Right renal cortex interstitium (tissue), 3 donors: Measurements from ENCODE around the gene USP37. TPM values are rescaled to one million over a fixed set of nuclear protein-coding genes. Genes with fewer than 3 reads are reported as not detected.
"Not testable (repeated sequence)": the region's sequence is repeated elsewhere in the genome, so short reads cannot be mapped to it uniquely, and the experiment has no call there.

Experiments
- DNase-seq, 3 donors: peaks; one replicate each; pipeline ENCODE4 v3.0.0-alpha.2; 2013; ENCODE audit warnings: low read depth in 3 of 3, low spot score in 2 of 3
- polyA plus RNA-seq, 3 donors: library from polyadenylated mRNA; unstranded; fragments of 120-200 nt; gene quantifications; one replicate each; pipeline ENCODE4 v1.2.1, GENCODE V29; 2013; ENCODE audit not compliant: insufficient read length in 3 of 3

The USP37 gene
- polyA plus RNA-seq, 3 donors: 16.2 to 22.0 (median 20.7) TPM

DNA sequence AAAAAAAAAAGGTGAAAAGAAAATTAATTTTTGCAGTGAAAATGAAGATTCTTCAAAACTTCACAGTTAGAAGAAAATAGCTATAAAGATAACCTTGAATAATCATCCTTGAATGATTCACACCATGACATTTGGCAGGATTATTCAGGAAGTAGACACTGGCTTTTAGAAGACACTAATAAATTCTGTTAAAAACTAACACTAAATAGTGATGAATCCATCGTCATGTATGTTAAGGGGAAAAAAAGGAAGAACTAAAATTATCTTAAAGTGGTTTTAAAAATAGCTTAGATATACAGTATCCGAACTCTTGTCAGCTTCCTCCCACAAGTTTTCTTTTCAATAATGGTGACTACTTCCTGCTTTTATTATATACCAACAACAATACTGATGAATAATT, 10.2 kb downstream of the USP37 start:
- no peak for DNase-seq

DNA sequence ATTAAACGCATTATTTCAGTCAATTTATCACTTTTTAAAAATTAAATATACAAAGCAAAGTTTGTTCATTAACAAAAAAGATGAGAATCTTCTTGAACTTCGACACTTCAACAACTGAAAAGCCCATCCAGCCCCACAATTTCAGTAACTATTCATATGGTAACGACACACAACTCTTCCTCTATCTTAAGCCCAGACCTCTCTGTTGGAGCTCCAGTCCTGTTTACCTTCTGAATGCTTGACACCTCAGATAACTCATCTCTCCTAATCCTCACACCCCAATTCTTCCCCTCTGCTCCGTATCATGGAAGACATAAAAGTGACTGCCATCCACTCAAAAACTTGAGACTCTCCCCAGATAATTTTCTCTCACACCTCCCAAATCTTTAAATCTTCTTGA, 12.6 kb downstream of the USP37 start:
- no peak for DNase-seq

- DNase-seq: not testable (repeated sequence)
Observed at GRCh38 chr2:218554225-218554624, 13.9 kb downstream of the USP37 start.

- DNase-seq: no peak
Observed at GRCh38 chr2:218547978-218548377, 20.2 kb downstream of the USP37 start.

GRCh38 chr2:218547511-218547910, 20.6 kb downstream of the USP37 start:
- no peak for DNase-seq

- DNase-seq: no peak
Observed at GRCh38 chr2:218546012-218546411, 22.1 kb downstream of the USP37 start.

- no peak for DNase-seq
Observed at GRCh38 chr2:218540015-218540414, 28.1 kb downstream of the USP37 start.

DNA sequence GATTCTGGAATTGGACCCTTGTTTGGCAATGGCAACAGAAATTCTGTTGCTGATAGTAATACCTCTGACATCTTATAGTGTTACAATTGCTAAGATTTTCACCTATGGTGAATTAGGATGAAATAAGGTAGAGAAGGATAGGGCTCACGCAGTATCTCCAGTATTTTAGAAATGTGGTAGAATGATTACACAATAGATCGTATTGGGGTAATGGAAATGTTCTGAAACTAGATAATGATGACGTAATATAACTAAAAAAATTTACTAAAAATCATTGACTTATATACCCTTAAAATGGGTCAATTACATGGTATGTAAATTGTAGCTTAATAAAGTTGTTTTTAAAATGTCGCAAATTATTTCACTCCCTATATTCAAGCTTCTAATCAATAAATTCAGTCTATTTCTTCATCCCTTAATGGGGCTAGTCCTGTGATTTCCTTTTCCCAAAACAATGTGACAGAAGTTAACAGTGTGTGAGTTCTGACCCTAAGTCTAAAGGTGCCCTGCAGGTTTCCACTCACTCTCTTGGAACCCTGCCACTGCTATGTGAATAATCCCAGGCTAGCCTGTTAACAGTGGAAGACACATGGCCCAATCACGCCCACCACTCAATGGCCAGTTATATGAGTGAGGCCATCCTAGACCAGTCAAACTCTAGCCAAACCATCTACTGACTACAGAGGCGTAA, 31.2 kb downstream of the USP37 start:
- no peak for DNase-seq

- DNase-seq: no peak
Observed at GRCh38 chr2:218529990-218530389, 38.2 kb downstream of the USP37 start.

DNA sequence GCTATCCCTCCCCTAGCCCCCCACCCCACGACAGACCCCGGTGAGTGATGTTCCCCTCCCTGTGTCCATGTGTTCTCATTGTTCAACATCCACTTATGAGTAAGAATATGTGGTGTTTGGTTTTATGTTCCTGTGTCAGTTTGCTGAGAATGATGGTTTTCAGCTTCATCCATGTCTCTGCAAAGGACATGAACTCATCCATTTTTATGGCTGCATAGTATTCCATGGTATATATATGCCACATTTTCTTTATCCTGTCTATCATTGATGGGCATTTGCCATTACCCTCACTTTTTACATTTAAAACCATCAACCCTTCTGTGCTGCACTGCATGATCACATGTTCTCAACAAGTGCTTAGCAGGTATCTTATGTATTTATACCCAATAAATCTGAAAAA, 39.7 kb downstream of the USP37 start:
- DNase-seq: not testable (repeated sequence)

DNA sequence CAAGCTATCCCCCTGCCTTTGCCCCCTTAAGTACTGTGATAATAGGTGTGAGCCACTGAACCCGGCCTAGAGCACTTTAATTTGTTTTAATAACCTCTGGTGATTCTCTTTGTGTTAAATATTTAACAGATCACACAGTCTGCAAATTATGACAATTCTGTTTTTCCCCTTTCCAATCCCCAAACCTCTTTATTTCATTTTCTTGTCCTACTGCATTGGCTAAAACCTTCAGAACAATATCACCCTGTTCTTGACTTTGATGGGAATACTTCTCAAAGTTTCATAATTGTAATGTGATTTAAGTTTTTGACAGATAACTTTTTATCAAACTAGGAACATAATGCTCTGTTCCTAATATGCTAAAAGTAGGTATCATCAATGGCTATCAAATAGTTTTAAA, 44.5 kb downstream of the USP37 start:
- DNase-seq: no peak

- DNase-seq: no peak
Observed at GRCh38 chr2:218518876-218519275, 49.3 kb downstream of the USP37 start.

DNA sequence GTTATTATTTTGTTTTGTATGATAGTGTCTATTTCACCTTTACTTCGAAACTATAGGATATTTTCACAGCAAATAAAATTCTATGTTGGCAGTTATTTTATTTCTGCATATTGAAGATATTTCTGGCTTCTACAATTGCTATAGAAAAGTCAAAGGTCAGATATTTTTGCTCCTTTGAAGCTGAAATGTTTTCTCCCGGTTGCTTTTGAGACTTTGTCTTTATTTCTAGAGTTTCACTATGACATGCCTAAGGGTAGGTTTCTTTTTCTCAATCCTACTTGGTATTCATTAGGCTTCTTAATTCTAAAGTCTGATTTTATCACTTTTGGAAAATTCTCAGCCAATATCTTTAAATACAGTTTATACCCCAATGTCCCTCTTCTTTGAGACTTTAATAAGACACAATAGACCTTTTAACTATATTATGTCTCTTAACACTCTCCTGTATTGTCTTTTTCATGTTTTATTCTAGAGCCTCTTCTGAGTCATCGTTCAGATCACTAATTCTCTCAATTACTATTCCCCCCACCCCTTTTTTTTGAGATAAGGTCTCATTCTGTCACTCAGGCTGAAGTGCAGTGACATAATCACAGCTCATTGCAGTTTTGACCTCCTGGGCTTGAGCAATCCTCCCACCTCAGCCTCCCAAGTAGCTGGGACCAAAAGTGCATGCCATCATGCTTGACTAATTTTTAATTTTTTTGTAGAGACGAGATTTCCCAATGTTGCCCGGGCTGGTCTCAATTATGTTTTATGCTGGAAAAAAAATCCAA, 50.5 kb downstream of the USP37 start:
- DNase-seq: no peak

GRCh38 chr2:218516614-218517013, 51.5 kb downstream of the USP37 start:
- no peak for DNase-seq

DNA sequence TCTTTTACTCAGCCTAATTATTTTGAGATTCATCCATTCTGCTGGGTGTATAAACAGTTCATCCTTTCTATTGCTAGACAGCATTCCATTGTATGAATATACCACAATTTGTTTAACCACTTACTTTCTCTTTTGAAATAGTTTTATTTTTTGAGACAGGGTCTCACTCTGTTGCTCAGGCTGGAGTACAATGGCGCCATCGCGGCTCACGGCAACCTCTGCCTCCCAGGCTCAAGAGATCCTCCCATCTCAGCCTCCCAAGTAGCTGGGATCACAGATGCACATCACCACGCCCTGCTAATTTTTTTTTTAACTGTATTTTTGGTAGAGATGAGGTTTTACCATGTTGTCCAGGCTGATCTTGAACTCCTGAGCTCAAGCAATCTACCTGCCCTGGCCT, 54.5 kb downstream of the USP37 start:
- DNase-seq: no peak

DNA sequence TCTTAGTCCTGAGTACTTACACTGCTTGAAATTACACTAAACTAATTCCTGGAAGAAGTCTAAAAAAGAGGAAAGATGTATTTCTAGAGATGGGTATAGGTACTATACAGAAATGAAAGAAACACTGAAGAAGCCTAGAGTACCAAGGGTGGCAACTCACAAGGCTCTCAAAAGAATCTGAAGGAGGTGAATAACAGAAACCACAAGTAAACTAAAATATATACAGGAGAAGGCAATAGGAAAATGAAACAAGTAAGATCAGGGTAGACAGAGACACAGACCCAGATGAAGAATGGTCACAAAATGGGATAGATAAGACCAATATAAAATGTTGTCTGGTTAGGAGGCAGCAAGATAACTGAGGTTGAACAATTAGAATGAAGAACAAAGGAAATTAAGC, 59.9 kb downstream of the USP37 start:
- no peak for DNase-seq

DNA sequence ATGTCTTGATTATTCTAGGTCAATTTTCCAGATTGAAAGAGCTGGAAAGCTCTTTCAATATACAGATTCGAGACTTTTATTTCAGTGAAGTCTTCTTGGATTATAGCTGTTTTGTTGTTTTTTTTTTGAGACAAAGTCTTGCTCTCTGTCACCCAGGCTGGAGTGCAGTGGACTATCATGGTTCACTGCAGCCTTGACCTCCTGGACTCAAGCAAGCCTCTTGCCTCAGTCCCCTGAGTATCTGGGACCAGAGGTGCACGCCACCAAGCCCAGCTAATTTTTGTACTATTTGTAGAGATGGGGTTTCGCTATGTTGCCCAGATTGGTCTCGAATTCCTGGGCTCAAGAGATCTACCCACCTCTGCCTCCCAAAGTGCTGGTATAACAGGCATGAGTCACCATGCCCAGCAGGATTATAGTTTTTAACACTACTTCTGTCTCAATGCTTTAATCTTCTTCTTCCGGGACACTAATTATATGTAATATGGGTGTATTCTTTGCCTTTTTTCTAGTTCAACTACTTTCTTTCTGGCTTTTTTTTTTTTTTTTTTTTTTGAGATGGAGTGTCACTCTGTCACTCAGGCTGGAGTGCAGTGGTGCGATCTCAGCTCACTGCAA, 62.3 kb downstream of the USP37 start:
- DNase-seq: no peak

GRCh38 chr2:218501665-218502064, 66.5 kb downstream of the USP37 start:
- DNase-seq: no peak

DNA sequence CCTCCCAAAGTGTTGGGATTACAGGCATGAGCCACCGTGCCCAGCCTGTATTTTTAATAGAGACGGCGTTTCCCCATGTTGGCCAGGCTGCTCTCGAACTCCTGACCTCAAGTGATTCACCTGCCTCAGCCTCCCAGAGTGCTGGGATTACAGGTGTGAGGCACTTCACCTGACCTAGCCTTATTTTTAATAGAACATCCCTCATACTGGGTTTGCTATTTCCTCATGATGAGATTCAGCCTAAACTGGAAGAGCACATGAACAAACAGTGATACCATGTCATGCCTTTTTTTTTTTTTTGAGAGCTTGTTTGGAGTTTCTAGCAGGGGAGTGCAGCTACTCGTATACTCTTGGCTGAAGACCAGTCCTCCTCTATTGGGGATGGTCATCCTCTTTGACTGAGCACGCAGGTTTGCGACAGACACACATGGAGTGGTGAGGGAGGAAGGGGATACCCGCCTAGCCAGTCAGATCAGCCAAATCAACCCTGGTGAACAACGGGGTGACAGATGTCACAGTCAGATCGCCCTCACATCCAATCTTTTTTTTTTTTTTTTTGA, 67.6 kb downstream of the USP37 start:
- DNase-seq: no peak

- DNase-seq: no peak
Observed at GRCh38 chr2:218485986-218486667, 82.0 kb downstream of the USP37 start.

DNA sequence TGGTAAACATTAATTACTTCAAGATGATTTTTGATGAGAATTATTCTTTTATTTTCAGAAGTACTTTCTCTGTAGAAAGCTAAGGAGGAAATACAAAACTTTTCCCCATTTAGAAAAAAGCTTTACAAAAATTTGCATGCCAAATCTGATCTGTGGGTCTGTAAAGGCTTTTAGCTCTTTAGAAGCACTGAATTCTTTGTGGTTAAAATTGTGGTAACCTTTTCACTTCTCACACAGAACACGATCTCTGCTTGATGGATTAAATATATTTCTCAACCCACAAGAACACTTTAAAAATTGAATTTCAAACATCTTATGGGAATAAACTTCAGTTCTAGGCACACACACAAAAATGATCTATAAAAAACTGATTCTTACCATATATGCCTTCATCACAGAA, 85.5 kb downstream of the USP37 start:
- DNase-seq: no peak
